GM19025 (cell line): ENCODE data around the gene FH.

Experiments used
- ATAC-seq: cut with Tn5 transposase; IDR thresholded peaks from one replicate; pipeline ENCODE4 v1.9.1; 2021; ENCODE audit warnings: mild to moderate bottlenecking, low read depth, moderate library complexity; ENCODE audit not compliant: unreplicated experiment

FH gene

GRCh38 chr1:241462391-241462790, 57.2 kb downstream of the FH start:
- no peak for ATAC-seq

- no peak for ATAC-seq
Measured at GRCh38 chr1:241460098-241460873, 59.3 kb downstream of the FH start.

- ATAC-seq, result no peak
Measured at GRCh38 chr1:241459186-241459802, 60.3 kb downstream of the FH start.

- no peak for ATAC-seq
Measured at GRCh38 chr1:241457421-241457820, 62.1 kb downstream of the FH start.

- no peak for ATAC-seq
Measured at GRCh38 chr1:241456743-241457142, 62.8 kb downstream of the FH start.

- no peak for ATAC-seq
Measured at GRCh38 chr1:241453732-241454131, 65.8 kb downstream of the FH start.

- ATAC-seq, result no peak
Measured at GRCh38 chr1:241451956-241452355, 67.6 kb downstream of the FH start.
